Caco-2 (cell line): Measurements from ENCODE around the gene WDR48. TPM values are rescaled to one million over a fixed set of nuclear protein-coding genes. Genes with fewer than 3 reads are reported as not detected.

Experiments
- BruUV-seq: library from RNA; stranded (reverse); fragments of 400-500 nt; replicated peaks from 2 replicates; lab custom pipeline; 2021; lab: Mats Ljungman, UMichigan
- CTCF ChIA-PET: fragments of 300-600 bp; sonication (Branson Sonifier 250); formaldehyde crosslinking; loops from one replicate; lab custom pipeline; 2022; ENCODE audit warnings: antibody characterized with exemption; lab: Charles Lee
- POLR2A ChIA-PET: fragments of 300-600 bp; sonication (Branson Sonifier 250); formaldehyde crosslinking; loops from one replicate; lab custom pipeline; 2022; ENCODE audit warnings: antibody characterized with exemption; lab: Charles Lee
- DNase-seq, 2 experiments: peaks; one replicate each; pipeline versions ENCODE4 v3.0.0 to v3.0.0-alpha.2; 2020 to 2022
- H3K27me3 ChIP-seq: replicated peaks from 2 replicates; pipeline ENCODE4 v1.6.0; 2011; ENCODE audit warnings: low read length; ENCODE audit not compliant: control insufficient read depth, insufficient read depth
- H3K36me3 ChIP-seq: 2 replicates; pipeline ENCODE4 v1.5.1; 2011; ENCODE audit warnings: low read length; ENCODE audit not compliant: control insufficient read depth, insufficient read depth
- H3K4me1 ChIP-seq: fragments of 250-450 bp; sonication (Bioruptor Pico); 2 replicates; pipeline ENCODE4 v1.5.1; 2020; ENCODE audit warnings: mild to moderate bottlenecking
- H3K4me3 ChIP-seq: 2 replicates; pipeline ENCODE4 v1.5.1; 2011; ENCODE audit warnings: low read depth, mild to moderate bottlenecking, control low read depth, low read length
- H3K9me3 ChIP-seq: fragments of 250-450 bp; sonication (Bioruptor Pico); 2 replicates; pipeline ENCODE4 v1.5.1; 2020; ENCODE audit warnings: mild to moderate bottlenecking, moderate library complexity
- H3K27ac Mint-ChIP-seq: one replicate; pipeline ENCODE4 v1.8.0; 2022; ENCODE audit warnings: mixed read lengths; ENCODE audit not compliant: unreplicated experiment
- H3K27me3 Mint-ChIP-seq: one replicate; pipeline ENCODE4 v1.8.0; 2022; ENCODE audit warnings: mixed read lengths; ENCODE audit not compliant: insufficient read depth, unreplicated experiment
- H3K36me3 Mint-ChIP-seq: one replicate; pipeline ENCODE4 v1.8.0; 2022; ENCODE audit warnings: mild to moderate bottlenecking, mixed read lengths; ENCODE audit not compliant: insufficient read depth, unreplicated experiment
- H3K4me1 Mint-ChIP-seq: one replicate; pipeline ENCODE4 v1.8.0; 2022; ENCODE audit warnings: low read depth, mixed read lengths; ENCODE audit not compliant: unreplicated experiment
- H3K4me3 Mint-ChIP-seq: one replicate; pipeline ENCODE4 v1.8.0; 2022; ENCODE audit warnings: mild to moderate bottlenecking, moderate library complexity, mixed read lengths; ENCODE audit not compliant: unreplicated experiment
- H3K9me3 Mint-ChIP-seq: one replicate; pipeline ENCODE4 v1.8.0; 2022; ENCODE audit warnings: mixed read lengths; ENCODE audit not compliant: unreplicated experiment
- CTCF ChIP-seq, 2 experiments: fragments of 200-600 bp in 1 of 2; IDR thresholded peaks; 1 replicate in 1 of 2; 2 replicates in 1 of 2; pipeline versions ENCODE4 v1.5.1 to v1.8.0; 2011 to 2022; ENCODE audit warnings: antibody characterized with exemption in 1 of 2, control low read depth in 1 of 2, inconsistent platforms in 1 of 2, low read depth in 1 of 2, low read length in 1 of 2, mild to moderate bottlenecking in 1 of 2, moderate library complexity in 1 of 2; ENCODE audit not compliant: insufficient read depth in 1 of 2, severe bottlenecking in 1 of 2, unreplicated experiment in 1 of 2
- intact Hi-C: fragments of 100-400 bp; cut with micrococcal nuclease; formaldehyde crosslinking; loops from one replicate; pipeline ENCODE4 v1.10.0; 2022; ENCODE audit not compliant: unreplicated experiment
- total RNA-seq: library from RNA; stranded (reverse); gene quantifications from 2 replicates; pipeline ENCODE4 v1.2.3, GENCODE V29; 2022

WDR48 gene
- total RNA-seq, 1 experiment from 2014 or later: 27.6 TPM

- no TSS peak for BruUV-seq
- H3K27me3 ChIP-seq: no peaks in the 10 kb centered on the region
- no peaks in the 10 kb centered on the region for H3K36me3 ChIP-seq
- POLR2A ChIA-PET: no interaction called here
- Mint-ChIP-seq H3K4me3 (no peak overlapping the region), H3K4me1 (no peaks in the 10 kb centered on the region), H3K9me3 (no peaks in the 10 kb centered on the region), H3K27ac (no peak overlapping the region), H3K27me3 (no peaks in the 10 kb centered on the region), H3K36me3 (no peaks in the 10 kb centered on the region)
- CTCF ChIA-PET: interaction anchor here (1.0 kb wide), 1 partner anchor 10 kb away, joined by 4 read pairs; no protein-coding TSS in a partner anchor
- TF ChIP-seq CTCF (IDR thresholded peaks at IDR 0.05; ENCODE audit: insufficient read depth in 1 of 2, low read depth in 1 of 2, low read length in 1 of 2, severe bottlenecking in 1 of 2, unreplicated experiment in 1 of 2): no peak
- no peaks in the 10 kb centered on the region for H3K9me3 ChIP-seq
- DNase-seq: no peak
- no peak overlapping the region for H3K4me3 ChIP-seq
- no peaks in the 10 kb centered on the region for H3K4me1 ChIP-seq
- intact Hi-C loops: no loop called here
These were observed 64.1 kb downstream of the WDR48 start for GRCh38 chr3:39115870-39116269.

- Histone ChIP-seq H3K4me3 (no peak overlapping the region), H3K36me3 (no peaks in the 10 kb centered on the region), H3K4me1 (no peaks in the 10 kb centered on the region), H3K9me3 (no peaks in the 10 kb centered on the region), H3K27me3 (no peaks in the 10 kb centered on the region)
- Mint-ChIP-seq H3K4me3 (no peak overlapping the region), H3K27ac (no peak overlapping the region), H3K36me3 (no peaks in the 10 kb centered on the region), H3K9me3 (no peaks in the 10 kb centered on the region), H3K4me1 (no peaks in the 10 kb centered on the region), H3K27me3 (no peaks in the 10 kb centered on the region)
- DNase-seq: no peak
- BruUV-seq: no TSS peak
- POLR2A ChIA-PET: interaction anchor here (1.5 kb wide), 1 partner anchor 10 kb away, joined by 4 read pairs; the partner anchor contains the start of genes GORASP1 and TTC21A
- no peak for TF ChIP-seq CTCF (IDR thresholded peaks at IDR 0.05; ENCODE audit: insufficient read depth in 1 of 2, low read depth in 1 of 2, low read length in 1 of 2, severe bottlenecking in 1 of 2, unreplicated experiment in 1 of 2)
- CTCF ChIA-PET: interaction anchor here (1.5 kb wide), 1 partner anchor 170 kb away, joined by 4 read pairs; no protein-coding TSS in a partner anchor
- intact Hi-C loops: no loop called here
These were observed 66.3 kb downstream of the WDR48 start for GRCh38 chr3:39118079-39118478.

GRCh38 chr3:39118931-39119660 is 67.3 kb downstream of the WDR48 start:
- Histone ChIP-seq H3K4me1 (no peaks in the 10 kb centered on the region), H3K9me3 (no peaks in the 10 kb centered on the region), H3K4me3 (no peak overlapping the region), H3K36me3 (no peaks in the 10 kb centered on the region), H3K27me3 (no peaks in the 10 kb centered on the region)
- Mint-ChIP-seq H3K4me3 (no peak overlapping the region), H3K27me3 (no peaks in the 10 kb centered on the region), H3K27ac (no peak overlapping the region), H3K36me3 (no peaks in the 10 kb centered on the region), H3K9me3 (no peaks in the 10 kb centered on the region), H3K4me1 (no peaks in the 10 kb centered on the region)
- no peak for TF ChIP-seq CTCF (IDR thresholded peaks at IDR 0.05; ENCODE audit: insufficient read depth in 1 of 2, low read depth in 1 of 2, low read length in 1 of 2, severe bottlenecking in 1 of 2, unreplicated experiment in 1 of 2)
- CTCF ChIA-PET: interaction anchor here (0.6 to 1.5 kb wide), 2 partner anchors 169 kb away, joined by 3 to 4 read pairs; no protein-coding TSS in a partner anchor
- intact Hi-C loops: no loop called here
- POLR2A ChIA-PET: interaction anchor here (0.6 kb wide), 1 partner anchor 41 kb away, joined by 13 read pairs; no protein-coding TSS in a partner anchor
- no TSS peak for BruUV-seq
- DNase-seq: no peak
